NCI-H1092 (cell line): Measurements from ENCODE around the gene SLC35B1.

ENCODE experiments used
- DNase-seq: peaks from one replicate; lab custom pipeline; 2025; lab: John Stamatoyannopoulos, UW

Gene SLC35B1, protein sequence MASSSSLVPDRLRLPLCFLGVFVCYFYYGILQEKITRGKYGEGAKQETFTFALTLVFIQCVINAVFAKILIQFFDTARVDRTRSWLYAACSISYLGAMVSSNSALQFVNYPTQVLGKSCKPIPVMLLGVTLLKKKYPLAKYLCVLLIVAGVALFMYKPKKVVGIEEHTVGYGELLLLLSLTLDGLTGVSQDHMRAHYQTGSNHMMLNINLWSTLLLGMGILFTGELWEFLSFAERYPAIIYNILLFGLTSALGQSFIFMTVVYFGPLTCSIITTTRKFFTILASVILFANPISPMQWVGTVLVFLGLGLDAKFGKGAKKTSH

DNA sequence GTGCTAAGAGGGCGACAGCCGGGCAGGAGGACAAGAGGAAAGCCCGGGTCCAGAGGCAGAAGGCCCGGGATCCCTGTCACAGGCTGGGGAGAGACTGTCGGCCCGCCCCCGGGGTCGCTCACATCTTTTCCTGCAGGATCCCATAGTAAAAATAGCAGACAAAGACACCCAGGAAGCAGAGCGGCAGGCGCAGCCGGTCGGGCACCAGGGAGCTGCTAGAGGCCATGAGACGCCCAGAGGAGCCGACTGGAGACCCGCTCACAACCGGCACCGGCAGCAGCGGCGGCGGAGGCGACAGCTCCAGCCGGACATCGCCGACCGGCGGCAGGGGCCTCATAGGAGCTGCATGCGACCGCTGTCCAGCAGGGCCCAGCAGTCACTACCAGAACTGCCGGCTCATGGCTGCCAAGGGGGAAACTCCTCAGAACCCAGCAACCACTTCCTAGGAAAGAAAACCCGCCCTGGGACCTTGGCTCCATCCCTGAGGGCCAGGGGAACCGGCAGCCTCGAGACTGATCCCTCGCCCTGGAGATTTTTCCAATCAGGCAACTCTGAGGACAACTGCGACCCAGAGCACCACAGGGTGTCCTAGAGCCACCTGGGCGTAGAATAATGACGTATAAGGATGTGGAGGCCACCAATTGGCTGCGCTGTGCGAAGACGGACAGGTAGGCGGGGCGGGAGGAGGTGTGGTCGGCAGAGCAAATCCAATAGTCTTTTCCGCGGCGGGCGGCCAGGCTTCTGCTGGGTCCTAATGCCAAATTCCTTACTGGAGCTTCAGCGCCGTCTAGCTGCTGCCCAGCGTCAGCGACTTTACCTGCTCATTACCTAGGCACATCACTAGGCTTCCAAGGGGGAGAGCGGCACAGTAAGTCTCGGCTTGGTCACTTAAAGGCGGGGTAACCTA lies at the start of gene SLC35B1:
Gene SLC35B1, minus strand, starts transcription at position 357 of the 907 bp plus-strand sequence. Its CDS starts 131 bp downstream, at position 226.
- DNase-seq = peak; percentile 98

DNA sequence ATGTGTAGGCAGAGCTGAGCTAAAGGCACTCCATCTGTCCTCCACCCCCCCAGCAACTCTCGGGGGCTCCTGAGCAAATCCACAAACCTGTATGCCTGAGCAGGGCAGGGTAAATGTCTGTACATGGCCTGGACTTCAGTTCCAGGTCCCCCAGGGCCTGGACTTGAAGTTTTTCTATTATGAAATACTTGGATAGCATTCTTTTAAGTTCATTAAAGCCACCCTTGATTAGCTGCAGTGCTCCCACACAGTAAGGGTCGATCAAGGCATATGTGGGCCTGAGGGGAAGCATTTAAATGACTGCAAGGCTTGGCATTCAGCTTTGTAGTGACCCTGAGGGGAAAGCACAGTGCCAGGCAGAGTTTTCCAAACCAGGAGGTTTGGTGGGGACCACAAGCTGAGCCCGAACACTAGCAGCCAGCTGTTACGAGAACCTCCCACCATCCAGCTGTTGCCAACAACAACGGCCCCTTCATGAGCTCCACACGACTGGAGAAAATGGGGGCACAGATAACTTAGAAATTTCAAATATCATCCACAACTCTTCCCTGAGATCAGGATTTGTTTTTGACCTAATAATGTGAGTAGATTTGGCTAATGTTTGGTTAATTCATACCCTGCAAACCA lies 49.5 kb upstream of the SLC35B1 start:
- DNase-seq = no peak

DNA sequence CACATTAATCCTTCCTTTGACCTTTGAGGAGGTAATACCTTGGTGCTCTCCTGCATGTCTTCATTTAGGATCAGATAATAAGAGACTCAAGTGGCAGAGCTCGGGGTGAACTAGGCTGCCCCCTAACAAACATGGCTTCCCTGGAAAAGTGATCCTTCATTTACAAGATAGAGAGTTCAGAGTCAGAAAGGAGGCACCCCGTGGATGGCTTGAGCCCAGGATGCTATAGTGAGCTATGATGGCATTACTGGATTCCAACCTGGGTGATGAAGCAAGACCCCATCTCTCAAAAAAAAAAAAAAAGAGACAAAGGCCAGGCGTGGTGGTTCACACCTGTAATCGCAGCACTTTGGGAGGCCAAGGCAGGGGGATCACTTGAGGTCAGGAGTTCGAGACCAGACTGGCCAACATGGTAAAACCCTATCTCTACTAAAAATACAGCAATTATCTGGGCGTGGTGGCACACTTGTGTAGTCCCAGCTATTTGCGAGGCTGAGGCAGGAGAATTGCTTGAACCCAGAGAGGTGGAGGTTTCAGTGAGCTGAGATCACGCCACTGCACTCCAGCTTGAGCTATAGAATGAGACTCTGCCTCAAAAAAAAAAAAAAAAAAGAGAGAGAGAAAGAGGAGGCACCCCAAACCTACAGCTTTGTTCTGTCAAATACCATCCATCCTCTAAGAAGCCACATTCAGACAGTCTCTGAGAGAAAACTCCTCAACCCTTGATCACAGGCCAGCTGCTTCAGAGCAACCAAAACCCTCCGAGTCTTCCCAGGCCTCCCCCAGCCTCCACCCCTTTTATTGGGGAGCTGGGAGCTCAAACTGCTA lies 48.8 kb upstream of the SLC35B1 start:
- DNase-seq = no peak

DNA sequence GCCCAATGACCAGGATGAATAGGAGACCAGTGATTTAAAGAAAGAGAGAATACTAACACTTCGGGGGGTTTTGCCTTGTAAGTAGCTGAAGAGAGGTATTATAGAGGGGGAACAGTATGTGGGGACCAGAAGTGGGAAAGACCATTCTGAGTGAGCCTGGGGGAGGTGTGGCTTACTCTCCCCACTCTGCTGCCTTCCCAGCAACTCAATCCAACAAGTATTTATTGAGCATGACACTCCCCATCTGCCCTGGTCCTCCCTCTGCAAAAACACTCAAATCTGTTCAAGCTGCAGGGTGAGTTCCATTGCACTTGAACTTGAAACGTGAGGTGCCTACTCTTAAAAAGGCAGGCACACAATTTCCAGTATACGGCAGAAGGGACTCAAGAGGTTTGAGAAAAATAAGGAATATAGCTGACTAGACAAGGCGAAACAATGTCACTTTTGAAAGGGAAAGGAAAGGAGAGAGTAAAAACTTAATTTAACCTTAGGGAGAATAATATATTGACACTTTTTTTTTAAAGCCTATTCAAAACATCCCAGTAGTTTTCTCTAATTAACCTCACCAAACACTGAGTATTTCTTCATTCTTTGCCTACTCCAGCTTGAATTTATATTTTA lies 48.0 kb upstream of the SLC35B1 start:
- no peak for DNase-seq

DNA sequence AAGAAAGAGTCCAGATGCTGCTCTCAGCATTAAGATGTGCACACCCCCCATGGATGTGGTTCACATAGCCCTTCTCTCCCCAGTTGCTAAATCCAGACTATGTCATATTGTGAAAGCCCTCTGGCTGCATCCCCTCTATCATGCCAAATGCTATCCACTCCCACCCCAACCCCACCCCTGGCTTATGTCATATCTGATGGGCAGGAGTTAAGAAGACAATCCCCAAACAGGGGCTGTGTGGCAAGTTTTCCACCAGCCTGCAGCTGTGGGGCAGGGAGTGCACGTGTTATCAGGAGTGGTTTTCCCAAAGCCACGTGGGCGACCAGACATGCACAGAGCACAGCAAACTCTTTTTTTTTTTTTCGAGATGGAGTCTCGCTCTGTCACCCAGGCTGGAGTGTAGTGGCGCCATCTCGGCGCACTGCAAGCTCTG lies 46.2 kb upstream of the SLC35B1 start:
- no peak for DNase-seq

DNA sequence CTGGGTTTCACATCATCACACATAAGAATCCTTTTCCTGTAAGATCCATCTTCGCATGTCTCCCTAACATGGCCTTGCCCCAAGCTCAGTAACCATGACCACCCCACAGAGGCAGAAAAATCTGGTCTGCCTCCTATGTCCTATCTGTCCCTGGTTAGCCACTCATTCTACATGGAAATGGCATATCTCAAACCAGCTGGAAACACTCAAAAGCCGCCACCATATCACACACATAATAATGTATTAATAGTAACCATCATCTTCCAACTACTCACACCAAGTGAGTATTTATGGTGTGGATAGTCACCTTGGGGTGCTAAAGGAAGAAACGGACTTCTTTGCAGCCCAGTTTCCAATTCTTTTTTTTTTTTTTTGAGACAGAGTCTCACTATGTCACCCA lies 44.7 kb upstream of the SLC35B1 start:
- no peak for DNase-seq

DNA sequence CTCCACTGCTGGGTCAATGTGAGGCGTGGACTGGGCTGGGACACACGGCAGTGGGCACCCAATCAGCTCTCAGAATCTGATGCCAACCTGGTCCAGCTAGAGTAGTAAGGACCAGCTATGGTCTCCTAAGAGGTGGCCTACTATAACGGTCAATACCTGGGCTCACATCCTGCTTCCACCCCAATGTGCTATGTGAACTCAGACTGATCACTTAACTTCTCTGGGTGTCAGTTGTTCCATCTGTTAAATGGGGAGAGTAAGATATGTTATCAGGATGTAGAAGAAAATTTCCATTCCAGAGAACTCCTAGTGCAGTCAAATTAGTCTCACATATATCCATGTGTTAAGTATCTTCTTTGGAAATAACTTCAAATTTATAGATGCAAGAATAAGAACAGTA lies 42.0 kb upstream of the SLC35B1 start:
- no peak for DNase-seq

DNA sequence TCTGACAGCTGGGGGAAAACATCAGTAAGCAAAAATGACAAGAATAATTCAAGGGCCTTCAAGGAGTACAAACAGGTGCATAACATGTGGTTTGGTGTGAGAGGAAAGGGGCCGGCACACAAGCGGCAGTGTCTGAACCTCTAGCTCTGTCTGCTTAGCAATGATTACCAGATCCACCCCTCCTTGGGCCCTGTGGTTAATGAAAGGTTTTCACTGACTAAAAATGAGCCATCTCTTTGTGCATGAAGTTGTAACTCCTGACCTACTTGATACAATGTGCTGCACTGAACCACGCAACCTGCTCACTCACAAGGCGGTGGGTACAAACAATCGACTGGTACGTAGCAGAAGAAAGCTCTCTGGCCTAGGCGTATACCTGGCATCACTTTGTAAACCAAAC lies 41.0 kb upstream of the SLC35B1 start:
- no peak for DNase-seq

DNA sequence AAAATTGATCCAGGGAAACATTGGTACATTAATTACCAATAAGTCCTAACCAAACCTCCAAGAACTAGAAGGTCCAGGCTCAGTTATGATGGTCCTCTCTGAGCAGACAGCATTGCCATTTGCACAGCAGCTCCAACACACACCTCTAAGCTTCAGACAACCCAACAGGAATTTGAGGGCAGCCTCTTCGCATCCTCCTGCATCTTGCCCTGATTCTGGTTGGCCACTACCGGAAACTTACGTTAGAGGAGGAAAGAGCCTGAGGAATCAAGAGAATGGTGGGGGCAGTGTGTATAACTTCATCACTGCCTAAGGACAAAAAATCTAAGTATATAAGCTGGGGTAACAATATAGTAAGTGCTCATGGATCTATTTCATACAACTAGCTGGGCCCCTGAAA lies 40.5 kb upstream of the SLC35B1 start:
- no peak for DNase-seq

DNA sequence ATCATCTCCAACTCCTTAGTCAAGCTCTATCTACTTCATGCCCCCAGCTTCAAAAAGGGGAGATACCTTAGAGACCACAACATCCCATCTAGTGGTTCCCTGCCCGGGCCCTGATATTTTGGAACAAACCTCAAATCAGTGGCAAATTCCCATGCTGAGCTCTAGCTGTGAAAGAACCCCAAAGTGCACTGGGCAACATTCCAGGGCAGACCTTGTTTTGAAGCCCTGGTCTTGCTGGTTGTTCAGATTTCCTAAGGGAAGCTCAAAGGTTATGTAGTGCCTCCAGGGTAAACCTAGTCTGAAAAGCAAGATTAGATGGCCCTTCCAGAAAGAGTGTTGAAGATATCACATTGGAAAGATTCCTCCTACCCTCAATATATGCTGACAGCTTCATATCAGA lies 39.9 kb upstream of the SLC35B1 start:
- no peak for DNase-seq

DNA sequence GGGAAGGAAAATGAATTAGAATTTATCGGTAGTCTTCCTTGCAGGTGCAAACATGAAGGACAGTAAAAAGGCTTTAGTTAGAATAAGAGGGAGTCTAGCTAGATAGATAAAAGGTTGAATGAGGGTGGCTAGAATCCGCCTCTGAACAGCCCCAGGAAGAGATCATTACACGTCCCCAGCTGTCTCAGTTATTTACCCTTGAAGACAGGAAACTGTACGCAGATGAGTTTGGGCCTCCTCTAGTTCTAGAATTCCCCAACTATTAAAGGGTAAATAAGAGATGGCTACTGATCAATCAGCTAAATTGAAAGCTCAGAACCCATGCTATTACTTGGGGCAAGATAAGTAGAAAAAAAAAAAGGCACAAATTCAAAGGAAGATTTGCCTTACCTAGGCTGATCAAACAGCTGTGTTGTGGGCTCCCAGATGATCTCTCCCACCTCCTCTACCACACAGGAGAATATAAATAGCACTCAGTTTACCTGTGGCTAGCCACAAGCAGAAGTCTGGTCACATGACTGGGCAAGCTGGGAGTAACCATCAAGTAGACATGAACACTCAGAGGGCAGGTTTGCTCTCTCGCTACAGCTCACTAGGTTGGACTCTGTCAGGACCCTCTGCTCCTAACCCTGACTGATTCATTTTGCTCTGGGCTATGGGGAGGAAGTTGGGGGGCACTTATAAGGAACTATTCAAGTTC lies 39.2 kb upstream of the SLC35B1 start:
- no peak for DNase-seq

DNA sequence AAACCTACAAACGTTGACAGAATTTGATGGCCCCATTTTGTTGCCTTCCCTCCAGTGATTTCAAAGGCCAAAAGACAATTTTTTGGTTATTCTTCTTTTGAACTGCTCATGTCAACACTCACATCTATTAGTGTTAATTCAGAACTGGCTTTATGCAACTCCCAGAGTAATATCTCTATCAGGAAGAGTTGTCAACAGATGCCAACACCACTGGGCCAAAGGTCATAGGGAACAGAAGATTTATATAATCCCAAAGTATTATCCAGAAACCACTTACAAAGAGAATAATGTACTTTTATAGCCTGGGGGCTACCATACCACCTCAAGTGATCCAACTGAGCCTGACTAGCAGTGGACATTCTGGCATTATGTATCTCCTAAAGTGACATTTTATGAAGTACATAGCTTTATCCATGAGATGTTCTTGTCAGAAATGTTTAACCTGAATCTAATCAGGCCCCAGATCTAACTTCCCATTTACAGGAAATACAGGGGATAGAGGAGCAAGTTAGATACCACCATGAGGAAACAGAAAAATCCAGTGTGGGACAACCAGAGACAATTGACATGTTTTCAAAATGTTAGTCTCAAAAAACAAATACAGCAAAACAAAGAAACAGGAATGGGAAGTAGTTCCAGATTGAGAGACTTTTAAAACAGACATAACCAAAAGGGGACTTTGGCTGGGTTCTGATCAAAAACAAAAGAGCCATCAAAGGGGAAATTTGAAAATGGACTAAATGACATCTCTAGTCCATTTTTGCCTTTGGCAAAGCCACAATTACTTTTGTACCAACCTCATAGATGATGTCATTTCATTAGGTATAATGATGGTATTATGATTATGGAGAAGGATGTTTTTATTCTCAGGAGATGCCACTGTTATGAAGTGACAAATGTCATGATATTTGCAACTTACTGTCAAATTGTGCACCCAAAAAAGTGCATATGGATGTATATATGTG lies 37.7 kb upstream of the SLC35B1 start:
- DNase-seq = no peak

DNA sequence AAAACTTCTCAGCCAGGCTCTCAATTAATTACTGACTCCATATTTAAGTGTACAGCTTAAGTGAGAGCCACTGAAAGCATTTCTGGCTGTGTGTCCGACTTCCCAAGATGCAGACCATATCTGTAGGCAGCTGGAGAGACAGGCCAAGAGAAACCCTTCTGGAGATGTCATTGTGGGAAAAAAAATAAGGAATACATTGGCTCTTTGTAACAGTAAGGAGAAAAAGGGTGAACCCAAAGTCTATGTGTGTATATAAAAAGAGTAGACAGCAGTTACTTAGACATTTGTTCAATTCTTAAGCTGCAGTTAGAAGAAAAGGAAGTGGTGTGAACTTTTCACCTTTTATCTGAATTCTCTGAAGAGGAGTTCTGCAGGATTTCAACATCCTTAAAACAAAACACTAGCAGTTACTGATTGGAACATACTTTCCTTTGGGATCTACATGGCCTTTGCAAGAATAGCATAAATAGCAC lies 34.4 kb upstream of the SLC35B1 start:
- DNase-seq = no peak

DNA sequence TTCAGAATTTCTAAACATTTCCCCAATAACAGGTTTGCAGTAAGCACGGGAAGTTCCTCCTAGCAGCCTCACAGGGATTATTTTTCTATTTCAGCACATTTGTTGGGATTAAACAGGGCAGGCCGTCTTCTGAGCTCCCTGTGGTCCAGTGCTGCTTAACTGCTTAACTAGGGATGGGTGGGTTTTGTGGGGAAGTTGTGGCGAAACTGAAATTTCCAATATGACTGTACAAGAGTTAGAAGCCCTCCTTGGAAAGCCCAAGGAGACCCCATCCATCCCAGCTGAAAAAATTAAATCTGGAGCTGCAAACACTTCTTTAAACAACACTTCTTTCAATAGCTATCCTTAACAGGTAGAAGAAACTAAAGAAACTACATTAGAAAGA lies 33.9 kb upstream of the SLC35B1 start:
- no peak for DNase-seq

DNA sequence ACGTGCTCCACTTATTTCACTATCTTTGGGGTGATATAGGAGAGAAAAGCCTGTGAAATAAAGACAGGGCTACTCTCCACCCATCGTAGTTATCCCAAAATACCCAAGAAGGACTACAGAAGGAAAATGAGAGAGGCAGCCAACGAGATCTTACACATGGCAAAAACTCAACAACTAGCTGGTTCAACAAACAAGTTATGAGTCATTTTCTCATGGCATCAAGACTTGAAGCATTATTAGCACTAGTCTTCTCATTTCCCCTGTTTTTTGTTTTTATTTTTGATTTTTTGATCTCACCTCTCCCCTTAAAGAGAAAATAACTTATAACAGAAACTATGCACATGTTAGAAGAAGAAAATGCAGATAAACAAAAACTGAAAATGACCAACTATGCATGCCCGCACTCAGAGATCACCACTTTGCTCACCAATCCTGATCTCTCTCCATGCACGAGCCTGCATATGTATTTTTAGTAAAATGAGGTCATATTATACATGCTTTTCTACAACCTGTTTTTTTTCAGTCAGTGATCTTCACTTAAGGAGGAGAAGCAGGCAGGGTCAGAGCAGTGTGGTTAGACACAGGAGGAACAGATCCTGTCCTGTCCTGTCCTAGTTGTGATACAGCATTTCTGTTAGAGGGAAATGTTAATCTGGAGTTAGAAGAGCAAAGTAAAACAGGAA lies 33.4 kb upstream of the SLC35B1 start:
- DNase-seq = no peak

DNA sequence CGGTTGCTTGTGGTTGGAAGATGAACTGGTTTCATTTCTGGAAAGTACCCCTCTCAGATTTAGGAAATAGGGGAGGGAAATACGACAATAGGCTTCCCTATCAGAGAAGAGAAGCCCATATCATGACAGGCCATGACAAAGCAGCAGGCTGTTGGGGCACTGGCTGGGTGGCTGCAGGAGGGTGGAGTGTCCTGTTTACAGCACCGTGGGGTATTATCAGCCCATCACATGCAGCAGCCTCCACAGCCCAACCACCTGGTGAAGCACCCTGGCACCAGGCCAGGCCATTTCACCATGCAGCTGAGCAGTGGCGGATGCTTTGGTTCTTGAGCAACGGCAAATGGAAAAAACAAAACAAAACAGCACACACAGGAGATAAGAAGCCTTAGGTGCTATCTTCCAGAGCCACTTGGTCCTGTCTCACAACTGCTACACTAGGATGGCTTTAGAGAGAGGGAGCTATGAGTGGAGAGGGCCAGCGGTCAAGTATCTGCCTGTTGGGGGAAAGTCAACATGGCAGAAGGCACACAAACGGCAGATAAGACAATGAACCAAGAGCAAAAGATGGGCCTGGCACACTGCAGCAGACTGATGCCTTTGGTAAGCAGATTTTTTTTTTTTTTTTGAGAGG lies 32.0 kb upstream of the SLC35B1 start:
- DNase-seq = peak; percentile 61

DNA sequence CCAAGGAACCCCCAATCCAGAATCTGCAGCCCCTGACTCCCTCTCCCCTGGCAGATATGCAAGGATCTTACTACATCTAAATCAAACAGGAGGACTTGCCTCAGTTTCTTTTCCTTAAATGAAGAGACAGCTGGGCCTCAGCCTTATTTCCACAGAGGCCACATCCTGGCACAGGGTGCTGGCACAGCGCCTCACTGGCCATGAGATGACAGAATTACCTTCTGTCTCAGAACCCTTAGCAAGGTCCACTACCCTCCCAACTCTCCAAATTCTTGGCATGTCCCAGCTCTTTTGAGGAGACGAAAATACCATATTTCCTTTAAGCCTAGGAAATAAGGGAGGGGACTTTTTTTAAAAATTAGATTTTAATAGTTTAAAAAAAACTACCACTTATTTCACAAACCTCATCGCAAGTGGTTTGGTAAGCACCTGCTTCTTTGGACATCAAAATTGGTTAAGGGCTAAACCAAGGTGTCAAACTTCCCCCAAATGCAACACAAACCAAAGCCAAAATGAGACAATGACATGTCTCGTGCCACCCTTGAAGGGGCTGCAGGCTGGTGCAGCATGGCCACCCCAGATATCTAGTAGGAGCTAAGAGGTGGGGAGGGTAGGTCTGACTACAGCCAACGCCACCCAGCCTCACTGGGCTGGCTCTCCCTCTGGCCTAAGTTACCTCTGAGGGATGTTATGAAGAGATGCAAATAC lies 30.8 kb upstream of the SLC35B1 start:
- no peak for DNase-seq
